ENCODE data around the gene TAB2. TPM values are rescaled to one million over a fixed set of nuclear protein-coding genes. Genes with fewer than 3 reads are reported as not detected.

TAB2 gene
- total and polyA plus RNA-seq, 2 experiments from 2014 or later, result 19.8 to 59.2 TPM

- no peaks in the 10 kb centered on the region for H3F3A ChIP-seq (replicated peaks; ENCODE audit: low read depth)
- no peaks in the 10 kb centered on the region for H4K20me1 ChIP-seq (replicated peaks; ENCODE audit: insufficient read depth)
- peaks cover 7% of the 10 kb centered on the region; the same call in 2 of the 3 replicates for H3K4me1 Mint-ChIP-seq
- H3K27ac Mint-ChIP-seq, result no peak overlapping the region
- no peaks in the 10 kb centered on the region for H3K9me3 Mint-ChIP-seq
- DNase-seq (ENCODE audit: low spot score), result no peak
- TF ChIP-seq CREB1 (CRISPR knock-in tag; IDR thresholded peaks at IDR 0.05; ENCODE audit: low read depth) (no peak), EZH2phosphoT487 (IDR thresholded peaks at IDR 0.05; ENCODE audit: unreplicated experiment) (no peak), NANOG (IDR thresholded peaks at IDR 0.05; ENCODE audit: borderline replicate concordance) (no peak), JUNB (IDR thresholded peaks at IDR 0.05; ENCODE audit: unreplicated experiment) (no peak), CTCF (conservative IDR thresholded peaks at IDR 0.05; ENCODE audit: low read depth in 2 of 2) (no peak), ZNF331 (CRISPR knock-in tag; IDR thresholded peaks at IDR 0.05; ENCODE audit: low read depth) (no peak), ZNF114 (CRISPR knock-in tag; IDR thresholded peaks at IDR 0.05) (no peak), ETS1 (IDR thresholded peaks at IDR 0.05) (no peak), EZH2 (IDR thresholded peaks at IDR 0.05; ENCODE audit: low read depth, unreplicated experiment) (no peak)
- TF ChIP-seq, protein P1, sequence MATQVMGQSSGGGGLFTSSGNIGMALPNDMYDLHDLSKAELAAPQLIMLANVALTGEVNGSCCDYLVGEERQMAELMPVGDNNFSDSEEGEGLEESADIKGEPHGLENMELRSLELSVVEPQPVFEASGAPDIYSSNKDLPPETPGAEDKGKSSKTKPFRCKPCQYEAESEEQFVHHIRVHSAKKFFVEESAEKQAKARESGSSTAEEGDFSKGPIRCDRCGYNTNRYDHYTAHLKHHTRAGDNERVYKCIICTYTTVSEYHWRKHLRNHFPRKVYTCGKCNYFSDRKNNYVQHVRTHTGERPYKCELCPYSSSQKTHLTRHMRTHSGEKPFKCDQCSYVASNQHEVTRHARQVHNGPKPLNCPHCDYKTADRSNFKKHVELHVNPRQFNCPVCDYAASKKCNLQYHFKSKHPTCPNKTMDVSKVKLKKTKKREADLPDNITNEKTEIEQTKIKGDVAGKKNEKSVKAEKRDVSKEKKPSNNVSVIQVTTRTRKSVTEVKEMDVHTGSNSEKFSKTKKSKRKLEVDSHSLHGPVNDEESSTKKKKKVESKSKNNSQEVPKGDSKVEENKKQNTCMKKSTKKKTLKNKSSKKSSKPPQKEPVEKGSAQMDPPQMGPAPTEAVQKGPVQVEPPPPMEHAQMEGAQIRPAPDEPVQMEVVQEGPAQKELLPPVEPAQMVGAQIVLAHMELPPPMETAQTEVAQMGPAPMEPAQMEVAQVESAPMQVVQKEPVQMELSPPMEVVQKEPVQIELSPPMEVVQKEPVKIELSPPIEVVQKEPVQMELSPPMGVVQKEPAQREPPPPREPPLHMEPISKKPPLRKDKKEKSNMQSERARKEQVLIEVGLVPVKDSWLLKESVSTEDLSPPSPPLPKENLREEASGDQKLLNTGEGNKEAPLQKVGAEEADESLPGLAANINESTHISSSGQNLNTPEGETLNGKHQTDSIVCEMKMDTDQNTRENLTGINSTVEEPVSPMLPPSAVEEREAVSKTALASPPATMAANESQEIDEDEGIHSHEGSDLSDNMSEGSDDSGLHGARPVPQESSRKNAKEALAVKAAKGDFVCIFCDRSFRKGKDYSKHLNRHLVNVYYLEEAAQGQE (IDR thresholded peaks at IDR 0.05; ENCODE audit: unreplicated experiment), result no peak
- no peak for ATAC-seq
- H3K4me2 ChIP-seq, result no peak overlapping the region
- H3K9me2 ChIP-seq (ENCODE audit: insufficient read depth), result no peaks in the 10 kb centered on the region
- no peaks in the 10 kb centered on the region for H3K4me1 ChIP-seq (ENCODE audit: insufficient read depth)
- no peaks in the 10 kb centered on the region for H3K79me2 ChIP-seq (replicated peaks; ENCODE audit: insufficient read depth)
- H2AFZ ChIP-seq, result no peak overlapping the region
- no peaks in the 10 kb centered on the region for H3K27me3 ChIP-seq (ENCODE audit: insufficient read depth)
- H3K4me3 ChIP-seq, result no peak overlapping the region
- peaks cover 16% of the 10 kb centered on the region for H3K27me3 Mint-ChIP-seq (ENCODE audit: insufficient read depth, low read depth, poor library complexity)
- no peak overlapping the region for H3K4me3 Mint-ChIP-seq
- H3K36me3 Mint-ChIP-seq (ENCODE audit: low read depth), result no peaks in the 10 kb centered on the region
- no peak overlapping the region for H3K27ac ChIP-seq (ENCODE audit: low read depth)
- no peaks in the 10 kb centered on the region for H3K36me3 ChIP-seq (ENCODE audit: insufficient read depth)
These were observed 118.5 kb downstream of the TAB2 start for GRCh38 chr6:149435919-149436586.
